ENCODE results near the gene KLHL2.

GRCh38 chr4:165326831-165327210, 119.5 kb downstream of the KLHL2 start:
- TF ChIP-seq CTCF (IDR thresholded peaks at IDR 0.05 in 2 of 3, conservative IDR thresholded peaks at IDR 0.05 in 1 of 3; ENCODE audit: insufficient read depth in 2 of 3, low read depth in 1 of 3, low read length in 3 of 3), result no peak
- no peak for TF ChIP-seq RAD21 (CRISPR knock-in tag; conservative IDR thresholded peaks at IDR 0.05 in 1 of 2, IDR thresholded peaks at IDR 0.05 in 1 of 2)
- no peak for TF ChIP-seq POLR2A (conservative IDR thresholded peaks at IDR 0.05)
